Measurements from ENCODE around the gene DKKL1.

Gene DKKL1

GRCh38 chr19:49396738-49397505 is 33.2 kb downstream of the DKKL1 start:
- DNase-seq (ENCODE audit: low read depth in 2 of 2) = no peak

GRCh38 chr19:49398001-49398615 is 34.4 kb downstream of the DKKL1 start:
- no peak for DNase-seq (ENCODE audit: low read depth in 2 of 2)

GRCh38 chr19:49398931-49399330 is 35.3 kb downstream of the DKKL1 start:
- DNase-seq (ENCODE audit: low read depth in 2 of 2) = no peak

- DNase-seq (ENCODE audit: low read depth in 2 of 2) = no peak
Observed at GRCh38 chr19:49400029-49400428, 36.4 kb downstream of the DKKL1 start.

- no peak for DNase-seq (ENCODE audit: low read depth in 2 of 2)
Observed at GRCh38 chr19:49403404-49404187, 39.9 kb downstream of the DKKL1 start.

GRCh38 chr19:49407079-49407478 is 43.4 kb downstream of the DKKL1 start:
- DNase-seq (ENCODE audit: low read depth in 2 of 2) = no peak

GRCh38 chr19:49407482-49408015 is 43.9 kb downstream of the DKKL1 start:
- DNase-seq (ENCODE audit: low read depth in 2 of 2) = no peak

GRCh38 chr19:49408816-49409440 is 45.3 kb downstream of the DKKL1 start:
- no peak for DNase-seq (ENCODE audit: low read depth in 2 of 2)

- no peak for DNase-seq (ENCODE audit: low read depth in 2 of 2)
Observed at GRCh38 chr19:49409441-49410029, 45.9 kb downstream of the DKKL1 start.

GRCh38 chr19:49411681-49412326 is 48.1 kb downstream of the DKKL1 start:
- DNase-seq (ENCODE audit: low read depth in 2 of 2) = no peak

- DNase-seq (ENCODE audit: low read depth in 2 of 2) = no peak
Observed at GRCh38 chr19:49413348-49413747, 49.7 kb downstream of the DKKL1 start.

GRCh38 chr19:49414256-49414655 is 50.6 kb downstream of the DKKL1 start:
- DNase-seq (ENCODE audit: low read depth in 2 of 2) = no peak

- DNase-seq (ENCODE audit: low read depth in 2 of 2) = no peak
Observed at GRCh38 chr19:49415102-49415809, 51.6 kb downstream of the DKKL1 start.

- no peak for DNase-seq (ENCODE audit: low read depth in 2 of 2)
Observed at GRCh38 chr19:49415810-49416200, 52.1 kb downstream of the DKKL1 start.

GRCh38 chr19:49417088-49417487 is 53.4 kb downstream of the DKKL1 start:
- no peak for DNase-seq (ENCODE audit: low read depth in 2 of 2)

- DNase-seq (ENCODE audit: low read depth in 2 of 2) = no peak
Observed at GRCh38 chr19:49418511-49418910, 54.8 kb downstream of the DKKL1 start.

GRCh38 chr19:49419173-49419572 is 55.5 kb downstream of the DKKL1 start:
- no peak for DNase-seq (ENCODE audit: low read depth in 2 of 2)

- no peak for DNase-seq (ENCODE audit: low read depth in 2 of 2)
Observed at GRCh38 chr19:49420227-49420626, 56.5 kb downstream of the DKKL1 start.

- DNase-seq (ENCODE audit: low read depth in 2 of 2) = no peak
Observed at GRCh38 chr19:49421039-49421877, 57.6 kb downstream of the DKKL1 start.

GRCh38 chr19:49421878-49422202 is 58.2 kb downstream of the DKKL1 start:
- no peak for DNase-seq (ENCODE audit: low read depth in 2 of 2)
